Liver (tissue), 9 donors: ENCODE measurements around the gene RPS2. TPM values are rescaled to one million over a fixed set of nuclear protein-coding genes. Genes with fewer than 3 reads are reported as not detected.
"Not testable (repeated sequence)": the region's sequence is repeated elsewhere in the genome, so short reads cannot be mapped to it uniquely, and the experiment has no call there.

ENCODE experiments used
- DNase-seq: peaks from one replicate; pipeline ENCODE4 v3.0.0-alpha.2; 2017; ENCODE audit warnings: low spot score
- H3K27ac ChIP-seq, 2 donors: one replicate each; pipeline ENCODE4 v1.7.0; 2013; ENCODE audit warnings: inconsistent platforms in 2 of 2, low read length in 2 of 2, control low read depth in 1 of 2, low read depth in 1 of 2, mild to moderate bottlenecking in 1 of 2
- H3K27me3 ChIP-seq, 4 donors: one replicate each; pipeline versions ENCODE4 v1.6.1 to v1.7.0; 2013; ENCODE audit warnings: low read length in 3 of 4, inconsistent platforms in 1 of 4, mild to moderate bottlenecking in 1 of 4, moderate library complexity in 1 of 4; ENCODE audit not compliant: control insufficient read depth in 4 of 4, insufficient read depth in 4 of 4
- H3K36me3 ChIP-seq, 4 donors: one replicate each; pipeline versions ENCODE4 v1.6.1 to v1.7.0; 2013; ENCODE audit warnings: low read length in 3 of 4, mild to moderate bottlenecking in 3 of 4, low read depth in 1 of 4, moderate library complexity in 1 of 4; ENCODE audit not compliant: control insufficient read depth in 4 of 4, insufficient read depth in 3 of 4
- H3K4me1 ChIP-seq, 4 donors: one replicate each; pipeline versions ENCODE4 v1.6.1 to v1.7.0; 2013; ENCODE audit warnings: low read length in 3 of 4, mild to moderate bottlenecking in 3 of 4, moderate library complexity in 1 of 4; ENCODE audit not compliant: control insufficient read depth in 4 of 4, insufficient read depth in 4 of 4
- H3K4me3 ChIP-seq, 3 donors: one replicate each; pipeline versions ENCODE4 v1.6.1 to v1.7.0; 2013; ENCODE audit warnings: low read length in 3 of 3, control low read depth in 1 of 3, low read depth in 1 of 3, mild to moderate bottlenecking in 1 of 3
- H3K9ac ChIP-seq, 2 donors: one replicate each; pipeline ENCODE4 v1.7.0; 2013; ENCODE audit warnings: low read length in 2 of 2, mild to moderate bottlenecking in 2 of 2, moderate library complexity in 2 of 2, control low read depth in 1 of 2, low read depth in 1 of 2
- H3K9me3 ChIP-seq, 4 donors: one replicate each; pipeline versions ENCODE4 v1.6.1 to v1.7.0; 2013; ENCODE audit warnings: low read length in 3 of 4; ENCODE audit not compliant: control insufficient read depth in 4 of 4
- EGR1 ChIP-seq, 2 donors: IDR thresholded peaks; 2 replicates each; pipeline ENCODE4 v1.6.1; 2016 to 2018; ENCODE audit warnings: antibody characterized with exemption in 2 of 2, low read depth in 2 of 2
- FOXA1 ChIP-seq: IDR thresholded peaks from 2 replicates; pipeline ENCODE4 v1.6.1; 2016; ENCODE audit warnings: antibody characterized with exemption
- FOXA2 ChIP-seq: IDR thresholded peaks from 2 replicates; pipeline ENCODE4 v1.6.1; 2016; ENCODE audit warnings: antibody characterized with exemption
- GABPA ChIP-seq, 2 donors: IDR thresholded peaks in 1 of 2; conservative IDR thresholded peaks in 1 of 2; 2 replicates each; pipeline ENCODE4 v1.6.1; 2016; ENCODE audit warnings: antibody characterized with exemption in 2 of 2, mild to moderate bottlenecking in 1 of 2, moderate library complexity in 1 of 2
- HNF4A ChIP-seq, 2 donors: conservative IDR thresholded peaks; 2 replicates each; pipeline ENCODE4 v1.6.1; 2016; ENCODE audit warnings: antibody characterized with exemption in 2 of 2, mild to moderate bottlenecking in 2 of 2
- HNF4G ChIP-seq: IDR thresholded peaks from 2 replicates; pipeline ENCODE4 v1.6.1; 2016; ENCODE audit warnings: antibody characterized with exemption
- JUND ChIP-seq, 2 donors: IDR thresholded peaks; 2 replicates each; pipeline ENCODE4 v1.6.1; 2016; ENCODE audit warnings: antibody characterized with exemption in 2 of 2
- NR2F2 ChIP-seq: IDR thresholded peaks from 2 replicates; pipeline ENCODE4 v1.6.1; 2016; ENCODE audit warnings: antibody characterized with exemption
- RAD21 ChIP-seq, 2 donors: IDR thresholded peaks; 2 replicates each; pipeline ENCODE4 v1.6.1; 2016; ENCODE audit warnings: antibody characterized with exemption in 2 of 2, mild to moderate bottlenecking in 2 of 2
- RXRA ChIP-seq, 2 donors: IDR thresholded peaks; 2 replicates each; pipeline ENCODE4 v1.6.1; 2017 to 2018; ENCODE audit warnings: antibody characterized with exemption in 2 of 2, mild to moderate bottlenecking in 1 of 2
- SP1 ChIP-seq: IDR thresholded peaks from 2 replicates; pipeline ENCODE4 v1.6.1; 2018; ENCODE audit warnings: antibody characterized with exemption, mild to moderate bottlenecking
- TAF1 ChIP-seq: conservative IDR thresholded peaks from 2 replicates; pipeline ENCODE4 v1.6.1; 2016; ENCODE audit warnings: antibody characterized with exemption, mild to moderate bottlenecking
- YY1 ChIP-seq: IDR thresholded peaks from 2 replicates; pipeline ENCODE4 v1.6.1; 2016; ENCODE audit warnings: antibody characterized with exemption, mild to moderate bottlenecking
- WGBS: extraction: QIAGEN DNeasy Blood & Tissue Kit; methylation state at CpG from one replicate; pipeline ENCODE4 v1.1.7; 2013; 5-methylcytosine and 5-hydroxymethylcytosine counted together
- polyA plus RNA-seq, 2 donors: library from polyadenylated mRNA; stranded (reverse) in 1 of 2; unstranded in 1 of 2; fragments of 200-250 nt in 1 of 2; fragments of >200 nt in 1 of 2; fragmentation: Nextera tagmentation in 1 of 2; extraction: Ambion mirVana in 1 of 2; gene quantifications; one replicate each; pipeline versions ENCODE4 v1.2.1 to v1.2.3, GENCODE V29; 2013 to 2015
- total RNA-seq, 2 donors: library from RNA; depleted of rRNA; stranded (reverse); fragments of >200 nt; gene quantifications; one replicate each; pipeline ENCODE4 v1.2.3, GENCODE V29; 2014
- TF ChIP-seq, protein P1 (sequence below): IDR thresholded peaks from 2 replicates; pipeline ENCODE4 v1.6.1; 2016; ENCODE audit warnings: antibody characterized with exemption, mild to moderate bottlenecking
- TF ChIP-seq, protein P2 (sequence below): IDR thresholded peaks from 2 replicates; pipeline ENCODE4 v1.6.1; 2016; ENCODE audit warnings: antibody characterized with exemption
- TF ChIP-seq, protein P3 (sequence below): IDR thresholded peaks from 2 replicates; pipeline ENCODE4 v1.6.1; 2016; ENCODE audit warnings: antibody characterized with exemption
- TF ChIP-seq, protein P4 (sequence below): IDR thresholded peaks from 2 replicates; pipeline ENCODE4 v1.6.1; 2016; ENCODE audit warnings: antibody characterized with exemption
- TF ChIP-seq, protein P5 (sequence below): fragments of 150-350 bp; IDR thresholded peaks from 2 replicates; pipeline ENCODE4 v1.5.1; 2017; ENCODE audit warnings: improper control_type of control experiment, low read depth, low read length; ENCODE audit not compliant: missing input control
- donor health status: healthy.
- donor health status: healthy.
- donor health status: healthy.
- donor health status: healthy.
- donor health status: healthy.

Gene RPS2
- total and polyA plus RNA-seq, 4 donors: 524 to 1,440 (median 940) TPM

DNA sequence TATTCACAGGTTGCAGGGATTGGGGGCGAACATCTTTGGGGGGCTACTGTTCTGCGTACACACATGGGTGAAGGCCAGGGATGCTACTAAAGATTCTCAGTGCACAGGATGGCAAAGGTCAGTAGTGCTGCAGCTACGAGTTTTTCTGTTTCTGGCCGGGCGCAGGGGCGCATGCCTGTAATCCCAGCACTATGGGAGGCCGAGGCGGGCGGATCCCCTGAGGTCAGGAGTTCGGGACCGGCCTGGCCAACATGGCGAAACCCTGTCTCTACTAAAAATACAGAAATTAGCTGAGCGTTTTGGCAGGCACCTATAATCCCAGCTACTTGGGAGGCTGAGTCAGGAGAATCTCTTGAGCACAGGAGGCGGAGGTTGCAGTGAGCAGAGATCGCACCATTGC is 48.9 kb upstream of the RPS2 start:
- no peak for DNase-seq
- no peaks in the 10 kb centered on the region for H3K36me3 ChIP-seq
- no peak overlapping the region for H3K9ac ChIP-seq
- H3K9me3 ChIP-seq: no peaks in the 10 kb centered on the region
- TF ChIP-seq, protein P1, sequence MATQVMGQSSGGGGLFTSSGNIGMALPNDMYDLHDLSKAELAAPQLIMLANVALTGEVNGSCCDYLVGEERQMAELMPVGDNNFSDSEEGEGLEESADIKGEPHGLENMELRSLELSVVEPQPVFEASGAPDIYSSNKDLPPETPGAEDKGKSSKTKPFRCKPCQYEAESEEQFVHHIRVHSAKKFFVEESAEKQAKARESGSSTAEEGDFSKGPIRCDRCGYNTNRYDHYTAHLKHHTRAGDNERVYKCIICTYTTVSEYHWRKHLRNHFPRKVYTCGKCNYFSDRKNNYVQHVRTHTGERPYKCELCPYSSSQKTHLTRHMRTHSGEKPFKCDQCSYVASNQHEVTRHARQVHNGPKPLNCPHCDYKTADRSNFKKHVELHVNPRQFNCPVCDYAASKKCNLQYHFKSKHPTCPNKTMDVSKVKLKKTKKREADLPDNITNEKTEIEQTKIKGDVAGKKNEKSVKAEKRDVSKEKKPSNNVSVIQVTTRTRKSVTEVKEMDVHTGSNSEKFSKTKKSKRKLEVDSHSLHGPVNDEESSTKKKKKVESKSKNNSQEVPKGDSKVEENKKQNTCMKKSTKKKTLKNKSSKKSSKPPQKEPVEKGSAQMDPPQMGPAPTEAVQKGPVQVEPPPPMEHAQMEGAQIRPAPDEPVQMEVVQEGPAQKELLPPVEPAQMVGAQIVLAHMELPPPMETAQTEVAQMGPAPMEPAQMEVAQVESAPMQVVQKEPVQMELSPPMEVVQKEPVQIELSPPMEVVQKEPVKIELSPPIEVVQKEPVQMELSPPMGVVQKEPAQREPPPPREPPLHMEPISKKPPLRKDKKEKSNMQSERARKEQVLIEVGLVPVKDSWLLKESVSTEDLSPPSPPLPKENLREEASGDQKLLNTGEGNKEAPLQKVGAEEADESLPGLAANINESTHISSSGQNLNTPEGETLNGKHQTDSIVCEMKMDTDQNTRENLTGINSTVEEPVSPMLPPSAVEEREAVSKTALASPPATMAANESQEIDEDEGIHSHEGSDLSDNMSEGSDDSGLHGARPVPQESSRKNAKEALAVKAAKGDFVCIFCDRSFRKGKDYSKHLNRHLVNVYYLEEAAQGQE: no peak
- TF ChIP-seq YY1 (no peak), FOXA2 (no peak), TAF1 (no peak), HNF4A (conservative IDR thresholded peaks at IDR 0.05) (no peak), RXRA (IDR thresholded peaks at IDR 0.05) (no peak), GABPA (IDR thresholded peaks at IDR 0.05 in 1 of 2, conservative IDR thresholded peaks at IDR 0.05 in 1 of 2) (no peak), EGR1 (IDR thresholded peaks at IDR 0.05; ENCODE audit: low read depth in 2 of 2) (no peak), SP1 (no peak), RAD21 (IDR thresholded peaks at IDR 0.05) (no peak), JUND (IDR thresholded peaks at IDR 0.05) (no peak), NR2F2 (no peak), FOXA1 (no peak), HNF4G (no peak)
- TF ChIP-seq, protein P2, sequence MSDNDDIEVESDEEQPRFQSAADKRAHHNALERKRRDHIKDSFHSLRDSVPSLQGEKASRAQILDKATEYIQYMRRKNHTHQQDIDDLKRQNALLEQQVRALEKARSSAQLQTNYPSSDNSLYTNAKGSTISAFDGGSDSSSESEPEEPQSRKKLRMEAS: no peak
- TF ChIP-seq, protein P3, sequence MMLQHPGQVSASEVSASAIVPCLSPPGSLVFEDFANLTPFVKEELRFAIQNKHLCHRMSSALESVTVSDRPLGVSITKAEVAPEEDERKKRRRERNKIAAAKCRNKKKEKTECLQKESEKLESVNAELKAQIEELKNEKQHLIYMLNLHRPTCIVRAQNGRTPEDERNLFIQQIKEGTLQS: no peak
- TF ChIP-seq, protein P4, sequence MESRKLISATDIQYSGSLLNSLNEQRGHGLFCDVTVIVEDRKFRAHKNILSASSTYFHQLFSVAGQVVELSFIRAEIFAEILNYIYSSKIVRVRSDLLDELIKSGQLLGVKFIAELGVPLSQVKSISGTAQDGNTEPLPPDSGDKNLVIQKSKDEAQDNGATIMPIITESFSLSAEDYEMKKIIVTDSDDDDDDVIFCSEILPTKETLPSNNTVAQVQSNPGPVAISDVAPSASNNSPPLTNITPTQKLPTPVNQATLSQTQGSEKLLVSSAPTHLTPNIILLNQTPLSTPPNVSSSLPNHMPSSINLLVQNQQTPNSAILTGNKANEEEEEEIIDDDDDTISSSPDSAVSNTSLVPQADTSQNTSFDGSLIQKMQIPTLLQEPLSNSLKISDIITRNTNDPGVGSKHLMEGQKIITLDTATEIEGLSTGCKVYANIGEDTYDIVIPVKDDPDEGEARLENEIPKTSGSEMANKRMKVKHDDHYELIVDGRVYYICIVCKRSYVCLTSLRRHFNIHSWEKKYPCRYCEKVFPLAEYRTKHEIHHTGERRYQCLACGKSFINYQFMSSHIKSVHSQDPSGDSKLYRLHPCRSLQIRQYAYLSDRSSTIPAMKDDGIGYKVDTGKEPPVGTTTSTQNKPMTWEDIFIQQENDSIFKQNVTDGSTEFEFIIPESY: no peak
- TF ChIP-seq, protein P5, sequence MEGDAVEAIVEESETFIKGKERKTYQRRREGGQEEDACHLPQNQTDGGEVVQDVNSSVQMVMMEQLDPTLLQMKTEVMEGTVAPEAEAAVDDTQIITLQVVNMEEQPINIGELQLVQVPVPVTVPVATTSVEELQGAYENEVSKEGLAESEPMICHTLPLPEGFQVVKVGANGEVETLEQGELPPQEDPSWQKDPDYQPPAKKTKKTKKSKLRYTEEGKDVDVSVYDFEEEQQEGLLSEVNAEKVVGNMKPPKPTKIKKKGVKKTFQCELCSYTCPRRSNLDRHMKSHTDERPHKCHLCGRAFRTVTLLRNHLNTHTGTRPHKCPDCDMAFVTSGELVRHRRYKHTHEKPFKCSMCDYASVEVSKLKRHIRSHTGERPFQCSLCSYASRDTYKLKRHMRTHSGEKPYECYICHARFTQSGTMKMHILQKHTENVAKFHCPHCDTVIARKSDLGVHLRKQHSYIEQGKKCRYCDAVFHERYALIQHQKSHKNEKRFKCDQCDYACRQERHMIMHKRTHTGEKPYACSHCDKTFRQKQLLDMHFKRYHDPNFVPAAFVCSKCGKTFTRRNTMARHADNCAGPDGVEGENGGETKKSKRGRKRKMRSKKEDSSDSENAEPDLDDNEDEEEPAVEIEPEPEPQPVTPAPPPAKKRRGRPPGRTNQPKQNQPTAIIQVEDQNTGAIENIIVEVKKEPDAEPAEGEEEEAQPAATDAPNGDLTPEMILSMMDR: no peak
- H3K27me3 ChIP-seq: no peaks in the 10 kb centered on the region
- no peak overlapping the region for H3K4me3 ChIP-seq
- H3K4me1 ChIP-seq: peaks cover 0 to 13% (median 9%) of the 10 kb centered on the region in 4 donors
- WGBS: 95% methylated on average over 15 of the region's 15 CpGs
- no peak overlapping the region for H3K27ac ChIP-seq

DNA sequence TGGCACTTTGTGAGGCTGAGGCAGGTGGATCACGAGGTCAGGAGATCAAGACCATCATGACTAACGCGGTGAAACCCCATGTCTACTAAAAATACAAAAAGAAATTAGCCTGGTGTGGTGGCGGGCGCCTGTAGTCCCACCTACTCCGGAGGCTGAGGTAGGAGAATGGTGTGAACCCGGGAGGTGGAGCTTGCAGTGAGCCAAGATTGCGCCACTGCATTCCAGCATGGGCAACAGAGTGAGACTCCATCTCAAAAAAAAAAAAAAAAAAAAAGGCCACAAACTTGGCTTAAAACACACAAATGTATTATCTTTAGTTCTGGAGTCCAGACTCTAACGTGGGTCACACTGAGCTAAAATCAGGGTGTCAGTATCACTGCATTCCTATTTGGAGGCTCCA is 47.1 kb upstream of the RPS2 start:
- H3K4me1 ChIP-seq: peaks cover 15 to 31% (median 26%) of the 10 kb centered on the region in 4 donors
- H3K27ac ChIP-seq, H3K9me3 ChIP-seq, H3K4me3 ChIP-seq, H3K36me3 ChIP-seq, H3K9ac ChIP-seq, DNase-seq, H3K27me3 ChIP-seq: not testable (repeated sequence)
- WGBS: 78% methylated on average over 9 of the region's 9 CpGs
